T-helper 2 cell (primary cell): ENCODE measurements around the gene MELTF.
A peak's percentile ranks its signal among the peaks of the same experiment; 100 is the strongest.
"Not testable (repeated sequence)": the region's sequence is repeated elsewhere in the genome, so short reads cannot be mapped to it uniquely, and the experiment has no call there.

Experiments
- DNase-seq, 5 experiments: peaks; one replicate each; pipeline versions ENCODE4 v3.0.0 to v3.0.0-alpha.2; 2012 to 2022
- total RNA-seq, 2 donors: gene quantifications; one replicate each; lab custom pipeline; 2026; lab: John Stamatoyannopoulos, UW

The MELTF gene
- total RNA-seq, result 1.8 to 4.1 reads per million in 2 donors

GRCh38 chr3:197029511-197030167 lies at the start of gene MELTF:
Gene MELTF, minus strand, starts transcription at chr3:197029817. Its CDS starts 115 bp downstream, at chr3:197029702.
- DNase-seq, result peak; percentile 55 to 65 (median 65)

DNA sequence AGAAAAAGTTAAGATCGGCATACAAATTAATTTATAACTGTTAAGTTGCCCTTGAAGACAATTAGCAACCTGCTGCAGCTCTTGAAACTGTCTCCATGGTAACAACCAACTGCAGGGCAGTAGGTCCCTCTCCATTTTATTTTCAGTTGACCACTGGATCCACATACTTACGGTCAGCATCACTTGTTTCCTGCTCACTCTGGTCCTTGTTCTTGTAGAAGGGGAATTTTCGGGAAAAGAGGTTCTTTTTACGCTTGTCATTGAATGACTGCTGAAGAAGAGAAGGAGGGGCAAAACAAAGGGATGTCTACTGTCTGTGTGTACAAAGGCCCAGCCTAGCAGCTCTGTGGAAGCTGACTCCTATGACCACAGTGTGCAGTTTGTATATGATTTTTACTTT lies 46.8 kb upstream of the MELTF start:
- no peak for DNase-seq

- DNase-seq, result no peak
Observed at GRCh38 chr3:197068077-197068476, 38.5 kb upstream of the MELTF start.

DNA sequence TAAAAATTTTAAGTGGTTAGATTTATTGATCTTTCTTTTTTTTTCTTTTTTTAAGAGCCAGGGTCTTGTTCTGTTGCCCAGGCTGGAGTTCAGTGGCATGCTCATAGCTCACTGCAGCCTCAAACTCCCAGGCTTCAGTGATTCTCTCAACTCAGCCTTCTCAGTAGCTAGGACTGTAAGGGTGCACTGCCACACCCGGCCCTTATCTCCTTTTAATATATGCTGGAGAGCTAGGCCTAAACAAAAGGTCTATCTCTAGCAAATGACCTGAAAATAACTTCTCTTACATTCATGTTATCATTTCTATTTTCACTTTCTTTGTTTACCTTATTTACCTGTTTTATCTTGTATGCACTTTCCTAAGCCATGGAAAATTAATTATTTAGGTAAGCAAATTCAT lies 35.2 kb upstream of the MELTF start:
- DNase-seq, result no peak

DNA sequence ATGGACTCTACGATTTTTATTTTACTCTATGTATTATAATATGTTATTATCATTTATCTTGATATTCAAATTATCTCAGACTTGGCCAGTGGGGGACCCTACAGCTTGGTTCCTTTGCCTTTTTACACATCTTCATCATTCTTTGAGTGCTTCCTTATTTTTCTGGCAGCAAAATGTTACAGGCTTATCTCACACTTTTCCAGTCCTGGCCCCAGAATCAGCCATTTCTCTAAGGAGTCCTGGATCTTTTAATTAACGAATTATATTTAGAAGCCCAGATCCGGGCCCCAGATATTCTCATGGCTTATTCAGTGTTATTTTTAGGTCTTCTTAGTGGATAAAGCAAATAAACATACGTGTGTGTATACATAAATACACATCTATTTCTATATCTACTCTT lies 32.8 kb upstream of the MELTF start:
- DNase-seq, result no peak

- not testable (repeated sequence) for DNase-seq
Observed at GRCh38 chr3:197051637-197052036, 22.0 kb upstream of the MELTF start.

GRCh38 chr3:197050511-197050910 lies 20.9 kb upstream of the MELTF start:
- DNase-seq, result peak in 1 of 5 experiments; percentile 29

- no peak for DNase-seq
Observed at GRCh38 chr3:197042539-197042938, 12.9 kb upstream of the MELTF start.

DNA sequence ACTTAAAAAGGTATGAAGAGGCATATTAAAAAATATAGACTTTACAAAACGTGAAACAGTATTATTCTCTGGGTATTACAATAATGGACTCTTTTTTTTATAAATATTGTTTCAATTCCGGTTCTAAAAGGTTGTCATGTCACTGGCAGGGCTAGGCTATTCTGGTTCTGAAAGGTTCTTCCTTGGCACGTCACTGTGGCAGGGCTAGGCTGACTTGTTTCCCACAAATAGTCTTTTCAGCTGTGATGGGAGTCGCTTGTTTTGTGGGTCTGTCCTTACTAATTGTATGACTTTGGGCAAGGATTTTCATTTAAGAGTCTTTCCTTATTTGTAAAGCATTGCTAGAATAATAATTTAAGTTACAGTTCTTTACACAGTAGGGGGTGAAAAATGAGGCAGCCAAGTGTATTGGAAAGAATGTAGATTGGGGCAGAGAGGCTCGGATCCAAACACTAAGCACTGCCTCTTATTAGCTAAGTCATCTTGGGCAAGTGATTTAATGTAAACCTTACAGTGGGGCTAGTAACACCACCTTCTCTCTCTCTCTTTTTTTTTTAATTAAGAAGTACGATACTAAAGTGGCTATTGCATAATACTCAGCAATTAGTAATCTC lies 12.4 kb upstream of the MELTF start:
- no peak for DNase-seq

- DNase-seq, result no peak
Observed at GRCh38 chr3:197040658-197041057, 11.0 kb upstream of the MELTF start.

DNA sequence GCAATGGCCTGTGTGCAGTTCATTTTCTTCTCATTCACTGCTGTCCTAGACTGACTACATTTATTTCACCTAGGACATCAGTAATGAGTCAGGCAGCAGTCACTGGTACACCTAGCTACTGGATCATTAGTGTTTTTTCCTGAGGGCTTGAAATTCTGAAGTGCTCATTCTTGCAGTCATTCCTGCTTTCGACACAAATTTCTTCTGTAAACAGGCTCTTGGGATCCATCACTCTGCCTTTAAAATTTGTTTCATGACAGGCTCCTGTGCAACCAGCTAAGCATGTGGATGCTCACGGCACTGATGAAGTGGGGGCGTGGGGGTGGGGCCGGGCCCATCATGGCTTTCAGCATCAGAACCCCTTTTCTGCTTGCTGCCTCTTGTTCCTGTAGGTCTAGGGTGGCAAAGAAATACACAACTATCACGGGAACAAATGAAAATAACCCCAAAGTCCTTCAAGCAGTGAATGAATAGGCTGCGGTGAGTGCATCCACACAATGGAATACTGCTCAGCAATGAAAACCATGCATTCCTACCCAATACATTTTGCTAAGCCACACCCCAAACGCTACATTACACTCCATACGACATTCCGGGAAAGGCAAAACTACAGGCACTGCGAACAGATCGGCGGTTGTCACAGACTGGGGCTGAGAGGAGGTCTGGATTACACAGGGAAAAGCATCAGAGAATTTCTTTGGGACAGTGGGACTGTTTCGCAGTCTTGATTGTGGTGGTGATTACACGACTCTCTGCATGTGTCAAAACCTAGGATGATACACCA lies 9.3 kb upstream of the MELTF start:
- no peak for DNase-seq

GRCh38 chr3:197035577-197035976 lies 6.0 kb upstream of the MELTF start:
- no peak for DNase-seq

DNA sequence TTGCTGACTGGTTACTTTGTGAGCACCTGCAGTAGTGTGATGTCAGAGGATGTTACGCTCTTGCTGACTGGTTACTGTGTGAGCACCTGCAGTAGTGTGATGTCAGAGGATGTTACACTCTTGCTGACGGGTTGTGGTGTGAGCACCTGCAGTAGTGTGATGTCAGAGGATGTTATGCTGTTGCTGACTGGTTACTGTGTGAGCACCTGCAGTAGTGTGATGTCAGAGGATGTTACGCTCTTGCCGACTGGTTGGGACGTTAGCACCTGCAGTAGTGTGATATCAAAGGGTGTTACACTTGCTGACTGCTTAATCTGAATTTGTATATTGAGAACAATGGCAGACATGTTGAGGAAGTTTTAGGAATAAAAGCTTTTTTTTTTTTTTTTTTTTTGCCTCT lies 5.2 kb upstream of the MELTF start:
- DNase-seq, result peak in 1 of 5 experiments; percentile 16

DNA sequence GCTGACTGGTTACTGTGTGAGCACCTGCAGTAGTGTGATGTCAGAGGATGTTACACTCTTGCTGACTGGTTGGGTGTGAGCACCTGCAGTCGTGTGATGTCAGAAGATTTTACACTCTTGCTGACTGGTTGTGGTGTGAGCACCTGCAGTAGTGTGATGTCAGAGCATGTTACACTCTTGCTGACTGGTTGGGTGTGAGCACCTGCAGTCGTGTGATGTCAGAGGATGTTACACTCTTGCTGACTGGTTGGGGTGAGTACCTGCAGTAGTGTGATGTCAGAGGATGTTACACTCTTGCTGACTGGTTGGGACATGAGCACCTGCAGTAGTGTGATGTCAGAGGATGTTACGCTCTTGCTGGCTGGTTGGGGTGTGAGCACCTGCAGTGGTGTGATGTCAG lies 4.1 kb upstream of the MELTF start:
- DNase-seq, result not testable (repeated sequence)

- peak in 1 of 5 experiments; percentile 68 for DNase-seq
Observed at GRCh38 chr3:197031315-197032285, 2.0 kb upstream of the MELTF start.

GRCh38 chr3:197030379-197031314 lies 1.0 kb upstream of the MELTF start:
- DNase-seq, result no peak

DNA sequence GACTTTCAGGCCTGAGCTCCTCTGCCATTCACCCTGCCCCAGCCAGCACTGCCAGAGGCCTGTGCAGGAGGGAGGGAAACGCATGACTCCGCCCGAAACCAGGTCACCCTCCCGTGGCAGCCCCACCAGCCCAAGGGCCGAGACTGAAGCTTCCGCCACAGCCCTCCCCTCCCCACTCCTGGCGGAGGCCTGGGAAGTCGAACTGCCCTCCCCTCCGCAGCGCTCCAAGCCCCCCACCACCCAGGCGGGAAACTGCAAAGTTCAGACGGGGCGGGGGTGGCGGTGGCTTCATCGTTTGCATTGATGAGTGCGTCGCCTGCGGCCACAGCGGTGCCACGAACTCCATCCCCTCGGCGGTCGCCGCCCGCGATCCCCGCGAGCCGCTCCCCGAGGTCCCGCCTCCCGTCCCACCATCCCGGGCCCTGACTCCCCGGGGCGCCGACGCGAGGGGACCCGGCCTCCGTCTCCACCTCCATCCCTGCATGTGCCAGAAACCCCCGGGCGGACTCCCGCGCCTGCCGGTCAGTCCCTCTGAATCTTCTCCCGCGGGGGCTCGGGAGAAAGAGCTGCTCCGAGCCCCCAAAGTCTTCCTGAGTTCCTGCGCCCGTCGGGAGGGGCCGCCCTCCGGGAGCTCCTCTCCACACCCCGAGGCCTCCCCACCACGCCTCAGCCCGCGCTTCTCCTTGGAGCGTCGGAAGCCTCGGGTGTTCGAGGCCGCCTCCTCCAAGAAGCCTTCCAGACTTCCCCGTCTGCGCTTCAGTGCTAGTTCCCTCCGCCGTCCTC lies 698 bp downstream of the MELTF start:
- peak in 1 of 5 experiments; percentile 24 for DNase-seq

DNA sequence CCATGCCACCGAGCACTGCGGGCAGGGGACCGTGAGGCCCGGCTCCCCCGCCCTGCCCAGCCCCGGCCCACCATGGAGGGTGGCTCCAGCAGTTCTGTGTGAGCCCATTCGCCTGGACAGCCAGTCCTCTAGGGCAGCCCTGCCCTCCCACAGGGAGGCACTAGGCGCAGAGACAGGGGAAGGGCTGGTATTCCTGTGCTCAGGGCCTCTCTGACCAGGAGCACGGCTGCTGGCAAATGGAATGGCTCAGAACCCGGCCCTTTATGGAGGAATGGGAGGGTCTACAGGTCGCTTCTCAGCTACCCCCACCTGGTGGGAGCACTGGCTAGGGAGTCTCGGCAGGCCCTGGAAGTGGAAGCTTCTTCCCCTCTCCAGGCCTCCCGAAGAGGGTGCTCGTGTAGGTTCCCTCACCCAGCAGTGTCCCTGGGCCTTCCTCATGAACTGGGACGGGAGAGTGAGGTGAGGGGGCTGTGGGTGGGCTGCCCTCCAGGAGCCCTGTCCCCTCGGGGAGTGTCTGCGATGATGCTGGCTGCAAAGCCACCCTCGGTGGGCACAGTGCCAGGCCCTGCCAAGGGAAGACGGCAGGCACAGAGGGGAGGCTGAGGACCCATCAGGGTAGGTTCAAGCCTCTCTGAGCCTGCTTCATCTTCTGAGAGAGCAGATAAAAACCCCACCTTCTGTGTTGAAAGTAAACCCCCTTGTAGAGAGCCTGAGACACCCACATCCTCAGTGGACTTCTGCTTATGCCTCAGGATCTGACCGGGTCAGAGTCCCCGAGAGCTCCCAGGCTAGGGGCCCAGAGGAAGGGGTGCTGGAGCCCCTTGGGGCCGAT lies 1.5 kb downstream of the MELTF start:
- no peak for DNase-seq

DNA sequence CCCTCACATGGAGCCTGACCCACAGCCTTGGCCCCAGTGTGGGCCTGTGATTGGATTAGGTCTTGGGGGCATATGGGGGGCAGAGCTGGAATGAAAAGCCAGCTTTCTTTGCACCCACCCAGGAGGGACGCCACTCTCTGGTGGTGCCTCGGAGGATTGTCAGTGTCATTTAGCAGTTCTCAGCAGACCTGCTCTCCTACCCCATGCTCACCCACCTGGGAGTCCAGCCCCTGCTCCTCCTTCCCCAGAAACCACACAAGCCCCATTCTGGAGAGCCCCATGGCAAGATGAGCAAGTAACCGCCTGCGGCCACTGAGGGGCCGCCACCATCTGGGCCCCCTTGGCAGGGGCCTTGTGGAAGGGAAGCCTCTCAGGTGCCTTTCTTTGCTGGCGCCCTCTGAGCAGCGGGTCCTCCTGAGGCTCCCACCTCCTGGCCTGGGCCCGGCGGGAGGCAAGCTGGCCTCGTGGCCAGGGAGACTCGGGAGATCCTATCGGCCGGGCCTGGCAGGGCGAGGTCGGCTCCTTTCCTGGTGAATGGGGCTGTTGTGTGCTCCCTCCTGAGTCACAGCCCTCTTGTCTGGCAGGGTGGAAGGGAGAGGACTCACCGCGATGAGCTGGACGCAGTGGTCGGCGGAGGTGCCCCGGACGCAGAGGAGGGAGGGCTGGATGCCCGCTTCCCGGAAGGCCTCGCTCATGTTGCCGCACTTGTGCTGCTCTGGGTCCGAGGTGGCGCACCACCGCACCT lies 2.3 kb downstream of the MELTF start:
- DNase-seq, result no peak
